Skeletal muscle tissue (tissue), 4 donors: Measurements from ENCODE around the gene TSEN54. TPM values are rescaled to one million over a fixed set of nuclear protein-coding genes. Genes with fewer than 3 reads are reported as not detected.

ENCODE experiments used
- H3K27ac ChIP-seq: one replicate; pipeline ENCODE4 v1.7.0; 2013; ENCODE audit warnings: mild to moderate bottlenecking, low read depth, low read length, inconsistent platforms
- H3K27me3 ChIP-seq, 3 donors: one replicate each; pipeline ENCODE4 v1.7.0; 2013; ENCODE audit warnings: low read length in 3 of 3; ENCODE audit not compliant: control insufficient read depth in 3 of 3, insufficient read depth in 3 of 3
- H3K36me3 ChIP-seq, 3 donors: one replicate each; pipeline ENCODE4 v1.7.0; 2013; ENCODE audit warnings: low read length in 3 of 3; ENCODE audit not compliant: control insufficient read depth in 3 of 3, insufficient read depth in 3 of 3
- H3K4me1 ChIP-seq, 3 donors: one replicate each; pipeline ENCODE4 v1.7.0; 2013; ENCODE audit warnings: low read length in 3 of 3, mild to moderate bottlenecking in 3 of 3; ENCODE audit not compliant: control insufficient read depth in 3 of 3, insufficient read depth in 3 of 3
- H3K4me3 ChIP-seq, 3 donors: one replicate each; pipeline ENCODE4 v1.7.0; 2013; ENCODE audit warnings: low read length in 3 of 3
- H3K9ac ChIP-seq, 3 donors: one replicate each; pipeline ENCODE4 v1.7.0; 2013; ENCODE audit warnings: low read length in 3 of 3, mild to moderate bottlenecking in 3 of 3, moderate library complexity in 2 of 3, low read depth in 1 of 3
- H3K9me3 ChIP-seq, 3 donors: one replicate each; pipeline ENCODE4 v1.7.0; 2013; ENCODE audit warnings: low read length in 3 of 3; ENCODE audit not compliant: control insufficient read depth in 3 of 3
- total RNA-seq: library from RNA; depleted of rRNA; stranded (reverse); fragments of >200 nt; gene quantifications from one replicate; pipeline ENCODE4 v1.2.3, GENCODE V29; 2014
- donor health status: Osteomylitis.

TSEN54 gene
- total RNA-seq, 1 donor from 2014 or later: 15.7 TPM

DNA sequence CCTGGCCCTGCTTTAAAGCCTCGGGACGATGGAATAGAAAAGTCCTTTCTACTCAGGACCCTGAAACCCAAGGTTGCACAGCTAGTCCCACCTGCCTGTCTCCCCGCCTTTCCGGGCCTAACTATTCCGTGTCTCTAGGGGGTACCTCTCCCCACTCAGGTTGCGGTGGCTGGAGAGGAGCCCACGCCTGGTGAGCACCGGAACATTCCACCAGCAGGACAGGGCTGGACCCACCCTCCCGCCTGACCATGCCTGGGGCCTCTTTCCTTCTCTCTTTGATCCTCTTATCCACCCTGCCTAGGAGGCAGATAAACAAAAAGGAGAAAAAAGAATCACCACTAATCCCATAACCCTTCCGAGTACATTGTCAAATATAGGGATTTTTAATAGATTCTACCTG is 20.0 kb downstream of the TSEN54 start:
- Histone ChIP-seq H3K4me3 (no peak overlapping the region), H3K9me3 (no peaks in the 10 kb centered on the region), H3K36me3 (no peaks in the 10 kb centered on the region), H3K27ac (no peak overlapping the region), H3K27me3 (peaks cover 0 to 3% (median 2%) of the 10 kb centered on the region in 3 donors), H3K9ac (no peak overlapping the region), H3K4me1 (no peaks in the 10 kb centered on the region)

DNA sequence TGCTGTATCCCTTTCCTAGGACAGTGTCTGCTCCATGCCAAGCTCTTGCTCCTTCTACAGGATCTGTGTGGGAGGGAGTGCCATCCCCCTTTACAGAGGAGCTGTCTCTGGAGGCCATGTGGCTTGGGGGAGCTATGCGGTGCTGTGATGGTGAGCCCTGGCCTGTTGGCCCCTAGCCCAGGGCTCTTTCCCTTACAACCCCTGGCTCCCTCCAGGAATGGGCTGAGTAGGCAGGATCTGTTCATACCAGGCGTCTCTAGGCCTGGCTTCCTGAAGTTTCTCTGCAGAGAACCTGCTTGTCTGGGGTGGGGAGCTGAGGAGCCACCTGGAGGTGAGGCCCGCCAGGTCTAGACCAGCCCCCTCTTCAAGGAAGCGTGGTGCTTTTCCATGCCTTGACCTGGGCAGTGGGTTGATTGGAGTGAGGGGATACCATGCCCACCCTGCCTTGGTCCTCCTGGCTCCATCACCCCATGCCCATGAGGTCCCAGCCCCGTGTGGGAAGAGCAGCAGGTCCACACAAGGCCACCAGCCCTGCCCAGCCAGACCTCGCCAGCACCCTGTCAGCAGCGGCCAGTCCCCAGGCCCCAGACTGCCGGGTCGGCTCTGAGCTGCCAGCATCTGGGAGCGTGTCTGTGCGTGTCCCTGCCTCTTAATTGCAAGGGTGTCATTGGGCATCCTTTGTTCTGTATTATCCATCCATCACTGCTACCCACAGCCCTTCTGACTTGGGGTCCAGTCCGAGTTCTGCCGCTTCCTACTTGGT is 23.8 kb downstream of the TSEN54 start:
- H3K9me3 ChIP-seq: no peaks in the 10 kb centered on the region
- no peaks in the 10 kb centered on the region for H3K27me3 ChIP-seq
- no peak overlapping the region for H3K4me3 ChIP-seq
- H3K4me1 ChIP-seq: no peaks in the 10 kb centered on the region
- no peaks in the 10 kb centered on the region for H3K36me3 ChIP-seq
- no peak overlapping the region for H3K27ac ChIP-seq
- no peak overlapping the region for H3K9ac ChIP-seq

DNA sequence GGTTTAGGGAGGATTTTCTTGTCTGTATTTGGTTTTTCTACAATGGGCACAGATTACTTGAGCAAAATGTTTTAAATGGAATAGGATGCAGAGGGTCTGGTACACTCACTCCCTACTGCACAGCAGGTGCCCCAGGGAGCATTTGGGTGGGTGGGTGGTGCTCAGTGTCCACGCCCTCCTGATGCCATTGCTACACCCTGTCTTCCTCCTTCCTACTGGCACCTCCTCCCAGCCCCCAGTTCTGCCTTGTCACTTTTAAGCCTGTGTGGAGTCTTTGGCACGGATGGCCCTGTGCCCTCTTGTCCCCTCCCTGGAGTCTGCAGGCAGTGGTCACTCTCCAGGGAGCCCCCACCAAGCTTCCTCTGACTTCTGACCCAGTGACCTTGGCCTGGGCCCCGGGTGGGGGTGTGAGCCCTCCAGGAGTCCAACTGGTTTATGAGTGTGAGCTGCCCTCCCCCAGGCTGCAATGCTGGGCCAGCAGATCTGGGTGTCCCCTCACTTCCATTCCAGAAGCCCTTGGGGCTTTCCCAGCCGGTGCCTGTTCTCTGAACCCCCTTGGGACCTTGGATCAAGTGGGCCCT is 24.7 kb downstream of the TSEN54 start:
- Histone ChIP-seq H3K9ac (no peak overlapping the region), H3K27ac (no peak overlapping the region), H3K4me3 (no peak overlapping the region), H3K27me3 (no peaks in the 10 kb centered on the region), H3K4me1 (no peaks in the 10 kb centered on the region), H3K9me3 (no peaks in the 10 kb centered on the region), H3K36me3 (no peaks in the 10 kb centered on the region)

DNA sequence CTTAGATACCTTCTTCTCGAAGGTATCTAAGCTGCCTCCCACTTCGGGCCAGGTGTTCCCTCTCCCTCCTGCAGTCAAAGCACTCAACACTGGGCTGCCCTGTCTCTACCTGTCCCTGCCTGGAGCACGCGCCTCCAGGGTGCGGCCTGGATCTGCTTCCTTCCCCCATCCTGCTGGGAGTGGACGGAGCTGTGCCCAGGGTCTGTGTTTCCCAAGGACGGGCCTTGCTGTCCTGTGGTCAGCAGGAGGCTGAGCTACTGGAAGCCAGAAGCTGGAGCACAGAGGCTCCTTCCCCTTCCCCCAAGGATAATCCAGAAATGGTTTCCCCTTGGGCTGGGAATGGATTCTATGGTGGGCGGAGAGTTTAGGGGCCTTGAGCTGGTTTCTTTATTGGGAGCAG is 25.9 kb downstream of the TSEN54 start:
- Histone ChIP-seq H3K9ac (no peak overlapping the region), H3K36me3 (no peaks in the 10 kb centered on the region), H3K27me3 (no peaks in the 10 kb centered on the region), H3K4me3 (no peak overlapping the region), H3K9me3 (no peaks in the 10 kb centered on the region), H3K27ac (no peak overlapping the region), H3K4me1 (no peaks in the 10 kb centered on the region)

DNA sequence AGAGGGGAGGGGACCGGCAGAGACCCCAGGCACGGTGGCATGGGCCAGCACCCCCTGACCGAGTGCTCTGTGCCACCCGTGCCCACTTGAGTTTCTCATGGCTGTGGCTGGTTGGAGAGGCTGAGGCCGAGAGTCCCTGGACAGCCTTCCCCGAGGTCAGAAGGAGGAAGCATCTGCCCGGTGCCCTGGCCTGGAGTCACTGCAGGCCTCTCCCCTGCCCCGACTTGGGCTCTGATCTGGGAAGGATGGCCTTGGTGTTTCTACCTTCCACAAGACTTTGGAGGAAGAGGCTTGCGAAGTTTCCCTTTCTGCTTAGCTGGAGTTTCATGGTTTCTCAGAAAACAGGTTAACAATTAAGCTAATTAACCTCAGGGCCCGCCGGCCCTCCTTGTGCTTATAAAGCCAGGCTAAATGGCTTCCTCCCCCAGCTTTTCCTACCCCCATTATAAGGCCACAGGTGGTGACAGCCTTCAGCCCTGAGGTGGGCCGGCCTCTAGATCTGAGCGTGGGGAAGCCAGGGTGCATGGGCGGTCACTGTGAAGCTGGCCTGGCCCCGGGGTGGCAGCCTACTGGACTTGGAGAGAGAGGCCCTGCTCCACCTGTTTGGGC is 26.5 kb downstream of the TSEN54 start:
- H3K9me3 ChIP-seq: no peaks in the 10 kb centered on the region
- H3K4me1 ChIP-seq: no peaks in the 10 kb centered on the region
- no peak overlapping the region for H3K27ac ChIP-seq
- H3K4me3 ChIP-seq: no peak overlapping the region
- H3K9ac ChIP-seq: no peak overlapping the region
- no peaks in the 10 kb centered on the region for H3K36me3 ChIP-seq
- H3K27me3 ChIP-seq: no peaks in the 10 kb centered on the region

DNA sequence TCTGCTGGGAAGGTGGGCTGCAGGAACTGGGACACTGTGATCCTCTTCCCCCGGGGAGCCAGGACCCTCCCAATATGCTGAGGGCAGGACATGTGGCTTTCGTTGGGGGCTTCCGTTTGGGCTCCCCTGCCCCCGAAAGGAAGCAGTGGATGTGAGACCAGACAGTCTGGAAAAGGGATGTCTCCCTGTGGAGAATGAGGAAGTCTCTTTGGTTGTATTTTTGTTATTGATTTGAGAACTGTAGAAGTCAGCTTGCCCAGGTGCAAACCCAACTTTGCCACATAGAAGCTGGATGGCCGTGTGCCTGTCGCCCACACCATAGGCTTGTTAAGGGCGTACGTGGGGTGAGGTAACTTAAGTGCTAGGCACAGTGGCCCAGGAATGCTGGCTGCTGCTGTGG is 27.9 kb downstream of the TSEN54 start:
- H3K27ac ChIP-seq: no peak overlapping the region
- peaks cover 0 to 4% (median 3%) of the 10 kb centered on the region in 3 donors for H3K4me1 ChIP-seq
- no peaks in the 10 kb centered on the region for H3K36me3 ChIP-seq
- H3K27me3 ChIP-seq: no peaks in the 10 kb centered on the region
- H3K4me3 ChIP-seq: no peak overlapping the region
- no peak overlapping the region for H3K9ac ChIP-seq
- no peaks in the 10 kb centered on the region for H3K9me3 ChIP-seq

DNA sequence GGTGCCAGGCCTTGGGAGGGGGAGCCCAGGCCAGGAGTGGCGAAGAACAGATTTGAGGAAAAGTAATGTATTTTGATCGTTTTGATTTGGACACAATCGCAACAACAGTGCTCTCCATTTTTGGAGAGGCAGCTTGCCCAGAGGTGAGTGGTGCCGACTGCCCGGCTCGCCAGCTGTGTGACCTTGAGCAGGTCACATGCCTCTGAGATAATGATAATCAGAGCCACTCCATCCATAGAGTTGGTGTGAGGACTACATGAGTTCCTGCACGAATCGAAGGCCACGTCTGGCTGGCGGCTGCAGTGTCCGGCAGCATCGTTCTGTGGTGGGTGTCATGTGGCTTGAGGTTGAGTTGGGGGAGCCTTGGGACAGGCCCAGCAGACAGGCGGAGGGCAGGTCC is 29.9 kb downstream of the TSEN54 start:
- Histone ChIP-seq H3K9me3 (no peaks in the 10 kb centered on the region), H3K9ac (no peak overlapping the region), H3K4me3 (no peak overlapping the region), H3K27me3 (no peaks in the 10 kb centered on the region), H3K36me3 (no peaks in the 10 kb centered on the region), H3K4me1 (peaks cover 0 to 9% (median 6%) of the 10 kb centered on the region in 3 donors), H3K27ac (no peak overlapping the region)

DNA sequence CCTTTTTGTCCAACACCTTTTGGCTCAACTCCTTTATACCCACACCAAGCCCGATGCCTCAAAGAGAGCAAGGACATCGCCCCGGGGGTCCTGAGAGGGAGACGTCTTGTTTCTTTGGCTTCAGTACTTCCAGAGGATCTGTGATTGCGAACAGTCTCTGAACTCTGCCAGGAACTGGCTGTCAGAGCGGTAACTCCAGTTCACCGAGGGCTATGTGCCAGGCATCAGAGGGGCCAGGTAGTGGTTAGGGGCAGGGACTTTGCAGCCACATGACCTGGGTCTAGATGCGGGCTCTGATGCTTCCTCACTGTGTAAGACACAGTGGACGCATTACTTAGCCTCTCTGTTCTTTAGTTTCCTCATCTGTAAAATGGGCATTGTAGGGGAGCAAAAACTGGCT is 30.8 kb downstream of the TSEN54 start:
- H3K9ac ChIP-seq: no peak overlapping the region
- no peak overlapping the region for H3K4me3 ChIP-seq
- H3K9me3 ChIP-seq: no peaks in the 10 kb centered on the region
- H3K36me3 ChIP-seq: no peaks in the 10 kb centered on the region
- H3K27me3 ChIP-seq: no peaks in the 10 kb centered on the region
- H3K4me1 ChIP-seq: peaks cover 0 to 9% (median 6%) of the 10 kb centered on the region in 3 donors
- H3K27ac ChIP-seq: no peak overlapping the region

DNA sequence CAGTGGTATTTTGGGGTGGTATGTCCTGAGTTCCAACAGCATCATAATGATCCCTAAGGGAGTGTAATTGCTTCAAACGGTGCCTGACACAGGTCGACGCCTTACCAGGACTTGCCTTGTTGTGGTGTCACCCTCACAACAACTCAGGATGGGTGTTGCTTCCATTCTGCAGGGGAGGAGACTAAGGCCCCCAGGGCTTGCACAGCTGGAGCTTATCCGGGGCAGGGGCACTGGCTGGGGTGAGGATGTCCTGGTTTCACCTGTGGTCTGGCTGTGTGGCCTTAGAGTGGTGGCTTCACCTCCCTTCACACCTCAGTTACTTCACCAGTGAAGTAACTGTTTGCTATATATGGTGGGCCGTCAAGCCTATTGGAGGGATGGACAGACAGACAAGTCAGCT is 32.5 kb downstream of the TSEN54 start:
- H3K9ac ChIP-seq: peak overlapping the region in 1 of 3 donors; percentile 64
- no peaks in the 10 kb centered on the region for H3K36me3 ChIP-seq
- H3K9me3 ChIP-seq: no peaks in the 10 kb centered on the region
- no peak overlapping the region for H3K27ac ChIP-seq
- H3K4me3 ChIP-seq: peak overlapping the region in 1 of 3 donors; percentile 23
- H3K4me1 ChIP-seq: peaks cover 0 to 9% (median 6%) of the 10 kb centered on the region in 3 donors
- no peaks in the 10 kb centered on the region for H3K27me3 ChIP-seq
